ENCODE measurements around the gene EP400.

DNA sequence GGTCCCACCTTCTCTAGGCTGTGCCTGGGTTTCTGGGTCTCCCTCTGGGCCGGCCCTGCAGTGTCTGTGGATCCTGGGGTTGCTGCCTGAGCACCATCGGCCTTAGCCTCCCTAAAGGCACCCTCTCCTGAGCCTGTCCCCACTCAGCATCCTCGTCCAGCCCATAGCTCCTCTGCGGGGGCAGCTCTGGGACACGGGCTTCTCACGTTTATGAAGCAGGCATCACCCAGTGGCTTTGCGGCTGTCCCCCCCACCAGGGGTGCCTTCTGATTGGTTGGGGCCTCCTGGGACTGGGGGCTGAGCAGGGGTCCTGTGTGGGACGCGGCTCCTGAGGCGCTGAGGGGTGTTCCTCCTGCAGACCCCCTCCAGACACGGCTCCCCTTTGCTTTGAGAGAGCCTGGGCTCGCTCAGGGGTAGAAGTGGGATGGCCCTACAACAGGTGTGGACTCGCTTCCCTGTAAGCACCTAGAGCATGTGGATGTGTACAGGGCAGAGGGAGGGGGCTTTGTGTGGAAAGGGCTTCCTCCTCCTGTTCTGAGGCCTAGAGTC, 44.6 kb upstream of the EP400 start:
- TF ChIP-seq POLR2AphosphoS5 (IDR thresholded peaks at IDR 0.05; ENCODE audit: borderline replicate concordance, low read depth, low read length) (no peak), EZH2 (IDR thresholded peaks at IDR 0.05) (no peak)

All from SK-N-MC (cell line).